ENCODE data around the gene GRAMD1C. TPM values are rescaled to one million over a fixed set of nuclear protein-coding genes. Genes with fewer than 3 reads are reported as not detected.

GRAMD1C gene
- total RNA-seq, 1 donor from 2014 or later, result 21.7 TPM

- H3K27ac Mint-ChIP-seq (ENCODE audit: unreplicated experiment), result peak overlapping the region; percentile 65
- no peaks in the 10 kb centered on the region for H3K9me3 Mint-ChIP-seq (ENCODE audit: unreplicated experiment)
- peak overlapping the region; percentile 57 for H3K4me3 Mint-ChIP-seq (ENCODE audit: unreplicated experiment)
- H3K27me3 Mint-ChIP-seq (ENCODE audit: unreplicated experiment), result peaks cover 12% of the 10 kb centered on the region
- H3K36me3 Mint-ChIP-seq (ENCODE audit: low read depth, unreplicated experiment), result peaks cover 34% of the 10 kb centered on the region
- no peak for TF ChIP-seq CTCF (IDR thresholded peaks at IDR 0.05; ENCODE audit: unreplicated experiment)
- no peak for DNase-seq (ENCODE audit: low spot score)
- H3K4me1 Mint-ChIP-seq (ENCODE audit: unreplicated experiment), result peaks cover 14% of the 10 kb centered on the region
Observed at GRCh38 chr3:113954091-113954685, 115.6 kb downstream of the GRAMD1C start.

GRCh38 chr3:113963879-113964278 lies 125.3 kb downstream of the GRAMD1C start:
- no peak for TF ChIP-seq CTCF (IDR thresholded peaks at IDR 0.05; ENCODE audit: unreplicated experiment)
- H3K4me1 Mint-ChIP-seq (ENCODE audit: unreplicated experiment), result no peaks in the 10 kb centered on the region
- H3K4me3 Mint-ChIP-seq (ENCODE audit: unreplicated experiment), result no peak overlapping the region
- H3K36me3 Mint-ChIP-seq (ENCODE audit: low read depth, unreplicated experiment), result peaks cover 14% of the 10 kb centered on the region
- no peak overlapping the region for H3K27ac Mint-ChIP-seq (ENCODE audit: unreplicated experiment)
- no peaks in the 10 kb centered on the region for H3K27me3 Mint-ChIP-seq (ENCODE audit: unreplicated experiment)
- DNase-seq (ENCODE audit: low spot score), result no peak
- no peaks in the 10 kb centered on the region for H3K9me3 Mint-ChIP-seq (ENCODE audit: unreplicated experiment)

GRCh38 chr3:113966172-113966571 lies 127.6 kb downstream of the GRAMD1C start:
- Mint-ChIP-seq H3K27me3 (ENCODE audit: unreplicated experiment) (no peaks in the 10 kb centered on the region), H3K27ac (ENCODE audit: unreplicated experiment) (no peak overlapping the region), H3K36me3 (ENCODE audit: low read depth, unreplicated experiment) (peaks cover 3% of the 10 kb centered on the region), H3K4me3 (ENCODE audit: unreplicated experiment) (no peak overlapping the region), H3K9me3 (ENCODE audit: unreplicated experiment) (no peaks in the 10 kb centered on the region), H3K4me1 (ENCODE audit: unreplicated experiment) (no peaks in the 10 kb centered on the region)
- TF ChIP-seq CTCF (IDR thresholded peaks at IDR 0.05; ENCODE audit: unreplicated experiment), result no peak
- DNase-seq (ENCODE audit: low spot score), result no peak

GRCh38 chr3:113968986-113969385 lies 130.4 kb downstream of the GRAMD1C start:
- peaks cover 11% of the 10 kb centered on the region for H3K36me3 Mint-ChIP-seq (ENCODE audit: low read depth, unreplicated experiment)
- no peaks in the 10 kb centered on the region for H3K4me1 Mint-ChIP-seq (ENCODE audit: unreplicated experiment)
- H3K4me3 Mint-ChIP-seq (ENCODE audit: unreplicated experiment), result no peak overlapping the region
- DNase-seq (ENCODE audit: low spot score), result no peak
- H3K27ac Mint-ChIP-seq (ENCODE audit: unreplicated experiment), result no peak overlapping the region
- no peak for TF ChIP-seq CTCF (IDR thresholded peaks at IDR 0.05; ENCODE audit: unreplicated experiment)
- peaks cover 4% of the 10 kb centered on the region for H3K9me3 Mint-ChIP-seq (ENCODE audit: unreplicated experiment)
- no peaks in the 10 kb centered on the region for H3K27me3 Mint-ChIP-seq (ENCODE audit: unreplicated experiment)

- H3K27me3 Mint-ChIP-seq (ENCODE audit: unreplicated experiment), result no peaks in the 10 kb centered on the region
- no peak overlapping the region for H3K27ac Mint-ChIP-seq (ENCODE audit: unreplicated experiment)
- H3K36me3 Mint-ChIP-seq (ENCODE audit: low read depth, unreplicated experiment), result peaks cover 14% of the 10 kb centered on the region
- no peak overlapping the region for H3K4me3 Mint-ChIP-seq (ENCODE audit: unreplicated experiment)
- H3K9me3 Mint-ChIP-seq (ENCODE audit: unreplicated experiment), result peaks cover 5% of the 10 kb centered on the region
- H3K4me1 Mint-ChIP-seq (ENCODE audit: unreplicated experiment), result no peaks in the 10 kb centered on the region
- DNase-seq (ENCODE audit: low spot score), result no peak
- TF ChIP-seq CTCF (IDR thresholded peaks at IDR 0.05; ENCODE audit: unreplicated experiment), result no peak
Observed at GRCh38 chr3:113977822-113978221, 139.2 kb downstream of the GRAMD1C start.
